GM21367 (cell line): ENCODE results near the gene HES6.
"Not testable (repeated sequence)": the region's sequence is repeated elsewhere in the genome, so short reads cannot be mapped to it uniquely, and the experiment has no call there.

ENCODE experiments used
- ATAC-seq: cut with Tn5 transposase; IDR thresholded peaks from one replicate; pipeline ENCODE4 v1.9.1; 2021; ENCODE audit not compliant: unreplicated experiment

HES6 gene

GRCh38 chr2:238273433-238273832 is 33.6 kb upstream of the HES6 start:
- not testable (repeated sequence) for ATAC-seq

- ATAC-seq: no peak
These were observed 32.3 kb upstream of the HES6 start for GRCh38 chr2:238272156-238272555.

- ATAC-seq: not testable (repeated sequence)
These were observed 31.8 kb upstream of the HES6 start for GRCh38 chr2:238271686-238272085.

- no peak for ATAC-seq
These were observed 31.3 kb upstream of the HES6 start for GRCh38 chr2:238271061-238271554.

- no peak for ATAC-seq
These were observed 30.8 kb upstream of the HES6 start for GRCh38 chr2:238270606-238271005.

GRCh38 chr2:238269741-238270140 is 29.9 kb upstream of the HES6 start:
- ATAC-seq: no peak

GRCh38 chr2:238267884-238268680 is 28.2 kb upstream of the HES6 start:
- no peak for ATAC-seq

- ATAC-seq: no peak
These were observed 27.5 kb upstream of the HES6 start for GRCh38 chr2:238267341-238267710.

DNA sequence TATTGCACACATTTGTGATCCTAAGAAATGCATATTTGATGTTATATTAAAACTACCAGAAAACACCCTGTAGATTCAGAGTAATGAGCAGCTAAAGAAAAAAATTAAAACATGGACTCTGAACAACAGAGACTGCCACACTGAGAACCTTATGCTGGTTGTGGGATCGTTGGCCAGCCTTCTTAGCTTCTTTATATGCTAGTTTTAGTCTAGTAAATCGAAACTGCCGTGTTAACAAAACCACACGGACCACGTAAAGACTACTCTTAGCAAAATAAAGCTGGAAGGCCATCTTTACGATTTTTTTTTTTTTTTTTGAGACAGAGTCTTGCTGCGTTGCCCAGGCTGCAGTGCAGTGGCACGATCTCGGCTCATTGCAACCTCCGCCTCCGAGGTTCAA is 25.8 kb upstream of the HES6 start:
- no peak for ATAC-seq

DNA sequence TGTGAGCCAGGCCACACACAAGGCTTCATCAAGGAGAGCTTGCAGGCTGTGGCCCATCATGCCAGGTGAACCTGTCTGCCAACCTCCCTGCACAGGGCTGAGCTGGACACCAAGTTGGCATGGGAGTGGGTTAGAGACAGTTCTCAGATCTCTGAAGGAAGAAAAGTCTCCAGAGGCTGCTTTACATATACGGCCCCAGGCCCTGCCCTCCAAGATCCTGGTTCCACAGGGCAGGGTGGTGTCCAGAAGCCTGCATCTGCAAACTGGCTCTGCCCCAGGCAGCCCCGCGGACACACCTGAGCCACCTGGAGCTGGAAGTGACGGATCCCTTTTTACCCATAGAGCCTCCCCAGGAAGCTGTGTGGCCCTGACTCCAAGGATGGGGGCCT is 24.2 kb upstream of the HES6 start:
- ATAC-seq: no peak

DNA sequence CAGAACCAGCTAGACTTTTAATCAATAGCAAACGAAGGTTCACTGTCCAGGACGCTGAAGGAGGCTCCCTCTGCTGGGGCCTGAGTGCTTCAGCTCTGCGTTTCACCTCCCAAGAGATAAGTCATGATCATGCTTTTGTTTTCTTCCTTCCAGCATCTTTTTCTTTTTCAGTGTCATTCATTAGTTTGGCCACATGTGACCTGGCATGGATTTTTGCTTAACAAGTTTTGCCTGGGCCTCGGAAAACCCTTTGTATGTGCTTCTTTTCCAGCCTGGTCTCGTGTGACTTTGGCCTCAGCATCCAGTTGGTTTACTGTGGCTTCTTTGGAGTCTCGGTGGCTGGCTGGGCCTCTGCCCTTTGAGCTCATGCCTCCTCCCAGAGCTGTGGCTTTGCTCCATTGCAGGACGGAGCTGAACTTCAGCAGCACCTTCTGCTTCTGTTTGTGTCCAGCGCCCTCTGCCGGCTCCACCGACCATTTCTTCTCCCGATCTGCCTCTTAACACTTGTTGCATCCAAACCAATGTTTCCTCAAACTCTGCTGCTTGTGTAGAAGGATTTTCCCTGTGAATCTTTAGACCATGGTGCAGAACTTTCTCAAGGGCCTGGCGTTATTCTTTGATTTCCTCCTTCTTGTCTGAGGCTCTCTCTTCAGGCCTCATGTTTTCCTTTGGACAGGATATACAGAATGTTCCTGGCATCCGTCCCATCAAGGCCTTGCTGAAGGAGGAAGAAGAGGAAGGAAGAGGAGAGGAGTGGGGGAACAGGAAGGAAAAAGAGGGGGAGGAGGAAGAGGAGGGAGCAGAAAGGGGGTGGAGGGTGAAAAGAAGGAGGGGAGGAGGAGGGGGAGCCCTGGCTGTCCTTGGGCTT is 23.6 kb upstream of the HES6 start:
- no peak for ATAC-seq

- no peak for ATAC-seq
These were observed 22.8 kb upstream of the HES6 start for GRCh38 chr2:238262496-238263122.

DNA sequence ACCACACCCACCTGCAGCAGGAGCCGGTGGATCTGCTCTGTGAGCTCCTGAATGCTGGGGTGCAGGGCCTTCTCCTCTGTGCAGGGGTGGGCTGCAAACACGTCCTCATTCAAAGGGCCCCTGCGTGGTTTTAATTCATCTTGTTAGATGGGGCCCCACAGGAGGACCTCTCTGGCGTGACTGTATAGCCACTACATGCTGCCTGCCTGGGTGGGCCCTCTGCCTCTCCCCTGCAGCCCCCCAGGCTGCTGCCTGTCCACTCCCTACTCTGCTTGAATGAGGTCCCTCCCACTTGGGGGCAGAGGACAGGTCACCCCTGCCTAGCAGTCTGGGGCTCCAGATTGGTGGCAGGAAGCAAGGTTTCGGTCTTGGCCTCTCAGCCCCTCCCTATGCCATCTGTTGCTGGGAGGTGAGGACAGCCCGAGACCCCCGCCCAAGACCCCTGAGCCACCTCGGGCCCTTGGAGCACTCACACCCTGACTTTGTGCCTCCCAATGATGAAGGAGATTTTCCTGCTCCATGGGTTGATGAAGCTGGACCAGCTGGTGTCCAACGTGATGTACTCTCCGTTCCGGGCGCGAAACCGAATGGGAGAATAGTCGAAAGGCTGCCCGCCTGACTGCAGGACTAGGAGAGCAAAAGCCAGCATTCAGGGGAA is 22.0 kb upstream of the HES6 start:
- no peak for ATAC-seq

DNA sequence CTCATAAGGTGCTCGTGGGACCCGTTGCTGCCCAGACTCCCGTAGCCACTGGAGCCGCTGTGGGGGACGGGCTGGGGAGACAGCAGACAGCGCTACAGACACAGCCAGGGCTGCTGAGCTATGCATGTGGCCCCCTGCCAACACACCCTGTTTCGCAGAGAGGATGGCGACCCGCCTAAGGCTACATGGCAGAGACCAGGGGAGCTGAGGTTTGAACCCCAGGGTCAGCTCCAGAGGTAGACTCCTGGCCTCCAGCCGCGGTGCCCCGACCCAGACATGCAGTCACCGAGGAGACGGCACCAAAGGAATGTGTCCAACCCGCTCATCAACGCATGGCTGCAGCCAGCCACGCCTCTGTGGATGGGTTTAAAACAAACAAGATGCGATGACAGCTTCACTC is 21.0 kb upstream of the HES6 start:
- no peak for ATAC-seq

- no peak for ATAC-seq
These were observed 19.5 kb upstream of the HES6 start for GRCh38 chr2:238259061-238260020.

GRCh38 chr2:238257786-238258700 is 18.2 kb upstream of the HES6 start:
- ATAC-seq: no peak

- ATAC-seq: no peak
These were observed 16.8 kb upstream of the HES6 start for GRCh38 chr2:238256594-238257104.

DNA sequence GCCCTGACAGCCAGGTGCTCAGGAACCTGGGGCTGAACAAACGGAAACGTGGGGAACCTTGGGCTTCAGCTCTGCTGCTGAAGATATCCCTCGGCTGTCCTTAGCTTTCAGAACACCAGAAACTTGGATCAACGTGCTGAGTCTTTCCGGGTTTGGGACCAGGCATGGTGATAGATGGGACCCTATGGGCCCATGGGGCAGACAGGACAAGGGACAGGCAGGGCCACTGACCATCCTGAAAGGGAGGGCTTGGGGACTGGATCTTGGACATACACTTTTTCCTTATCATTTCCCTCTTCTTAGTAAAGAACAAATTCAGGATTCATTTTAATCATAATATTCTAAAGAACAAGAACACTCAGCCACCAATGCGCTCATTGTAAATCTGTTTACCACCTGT is 16.3 kb upstream of the HES6 start:
- ATAC-seq: no peak

- ATAC-seq: no peak
These were observed 15.8 kb upstream of the HES6 start for GRCh38 chr2:238255636-238256035.
